ENCODE results near the gene AK8.

GRCh38 chr9:132784286-132784830, 93.7 kb downstream of the AK8 start:
- TF ChIP-seq ZBTB7A (IDR thresholded peaks at IDR 0.05; ENCODE audit: low read depth) (no peak), YY1 (IDR thresholded peaks at IDR 0.05; ENCODE audit: low read depth) (no peak), EP300 (IDR thresholded peaks at IDR 0.05; ENCODE audit: borderline replicate concordance) (no peak), TCF12 (IDR thresholded peaks at IDR 0.05; ENCODE audit: low read depth) (no peak), NFIC (IDR thresholded peaks at IDR 0.05) (no peak), RAD21 (IDR thresholded peaks at IDR 0.05; ENCODE audit: low read depth) (no peak), CREB1 (IDR thresholded peaks at IDR 0.05; ENCODE audit: low read depth) (no peak)

Measured in Ishikawa (cell line).